A549 (cell line): Measurements from ENCODE around the gene TRIM65. TPM values are rescaled to one million over a fixed set of nuclear protein-coding genes. Genes with fewer than 3 reads are reported as not detected.

Source experiments
- BHLHE40 ChIP-seq: IDR thresholded peaks from 2 replicates; pipeline ENCODE4 v1.6.1; 2012; ENCODE audit warnings: low read depth, low read length, inconsistent platforms
- CBX2 ChIP-seq: fragments of 200-600 bp; sonication (generic); IDR thresholded peaks from 2 replicates; pipeline ENCODE4 v1.6.1; 2016; ENCODE audit warnings: low read depth, mild to moderate bottlenecking, borderline replicate concordance
- CBX8 ChIP-seq: fragments of 200-600 bp; sonication (generic); IDR thresholded peaks from 2 replicates; pipeline ENCODE4 v1.6.1; 2016
- CEBPB ChIP-seq, 2 experiments: fragments of >200 bp in 1 of 2; sonication (Bioruptor Twin) in 1 of 2; formaldehyde crosslinking in 1 of 2; IDR thresholded peaks; 2 replicates each; pipeline ENCODE4 v1.6.1; 2012 to 2016
- CHD2 ChIP-seq: fragments of 150-350 bp; IDR thresholded peaks from 2 replicates; pipeline ENCODE4 v1.6.1; 2014; ENCODE audit warnings: low read length; ENCODE audit not compliant: partially characterized antibody
- CHD4 ChIP-seq: fragments of 200-600 bp; sonication (generic); IDR thresholded peaks from 2 replicates; pipeline ENCODE4 v1.6.1; 2016; ENCODE audit warnings: antibody characterized with exemption, mild to moderate bottlenecking, borderline replicate concordance
- EHF ChIP-seq: fragments of 250-450 bp; sonication (Bioruptor Pico); IDR thresholded peaks from 2 replicates; pipeline ENCODE4 v1.5.0; 2020; ENCODE audit warnings: mild to moderate bottlenecking
- EP300 ChIP-seq, 2 experiments: fragments of >200 bp; sonication (Bioruptor Twin); formaldehyde crosslinking; IDR thresholded peaks; 2 replicates in 1 of 2; 3 replicates in 1 of 2; pipeline ENCODE4 v1.6.1; 2016 to 2017
- ESRRA ChIP-seq: fragments of 150-350 bp; IDR thresholded peaks from 2 replicates; pipeline ENCODE4 v1.6.1; 2014; ENCODE audit warnings: mild to moderate bottlenecking, low read length, borderline replicate concordance
- FOSB ChIP-seq: fragments of 250-450 bp; sonication (Bioruptor Pico); IDR thresholded peaks from 2 replicates; pipeline ENCODE4 v1.5.0; 2020; ENCODE audit warnings: mild to moderate bottlenecking, moderate library complexity
- FOSL2 ChIP-seq, 2 experiments: fragments of 450-650 bp in 1 of 2; fragments of >200 bp in 1 of 2; sonication (Bioruptor Twin) in 1 of 2; formaldehyde crosslinking; IDR thresholded peaks; 2 replicates each; pipeline versions ENCODE4 v1.5.0 to v1.6.1; 2016 to 2020; ENCODE audit warnings: mild to moderate bottlenecking in 1 of 2, moderate library complexity in 1 of 2
- FOXS1 ChIP-seq: fragments of 250-450 bp; sonication (Bioruptor Pico); IDR thresholded peaks from 2 replicates; pipeline ENCODE4 v1.5.0; 2020; ENCODE audit warnings: mild to moderate bottlenecking, moderate library complexity
- HDAC2 ChIP-seq: fragments of 200-600 bp; sonication (generic); IDR thresholded peaks from 2 replicates; pipeline ENCODE4 v1.6.1; 2016
- HOXA7 ChIP-seq: fragments of 250-450 bp; sonication (Bioruptor Pico); IDR thresholded peaks from 2 replicates; pipeline ENCODE4 v1.5.0; 2020; ENCODE audit warnings: mild to moderate bottlenecking, moderate library complexity
- HOXB13 ChIP-seq: fragments of 250-450 bp; sonication (Bioruptor Pico); IDR thresholded peaks from 2 replicates; pipeline ENCODE4 v1.5.0; 2020; ENCODE audit warnings: low read depth, mild to moderate bottlenecking, moderate library complexity
- HOXB5 ChIP-seq: fragments of 250-450 bp; sonication (Bioruptor Pico); IDR thresholded peaks from 2 replicates; pipeline ENCODE4 v1.5.0; 2020; ENCODE audit warnings: mild to moderate bottlenecking, moderate library complexity
- JUN ChIP-seq, 2 experiments: fragments of >200 bp; sonication (Bioruptor Twin); formaldehyde crosslinking; IDR thresholded peaks; 2 replicates in 1 of 2; 3 replicates in 1 of 2; pipeline ENCODE4 v1.6.1; 2016 to 2017
- JUNB ChIP-seq: fragments of >200 bp; sonication (Bioruptor Twin); formaldehyde crosslinking; IDR thresholded peaks from 2 replicates; pipeline ENCODE4 v1.6.1; 2016
- KDM5A ChIP-seq: fragments of 200-600 bp; sonication (generic); IDR thresholded peaks from 2 replicates; pipeline ENCODE4 v1.6.1; 2016; ENCODE audit warnings: antibody characterized with exemption, mild to moderate bottlenecking
- NFE2L2 ChIP-seq: fragments of 150-350 bp; conservative IDR thresholded peaks from 2 replicates; pipeline ENCODE4 v1.6.1; 2014; ENCODE audit warnings: low read length
- NR3C1 ChIP-seq: fragments of >200 bp; sonication (Bioruptor Twin); formaldehyde crosslinking; IDR thresholded peaks from 3 replicates; pipeline ENCODE4 v1.6.1; 2017
- POLR2A ChIP-seq: IDR thresholded peaks from 2 replicates; pipeline ENCODE4 v1.6.1; 2012; ENCODE audit warnings: mild to moderate bottlenecking, low read length
- RCOR1 ChIP-seq: fragments of 150-350 bp; IDR thresholded peaks from 2 replicates; pipeline ENCODE4 v1.6.1; 2014; ENCODE audit warnings: antibody characterized with exemption, low read length, low read depth
- RNF2 ChIP-seq: fragments of 200-600 bp; sonication (generic); IDR thresholded peaks from 2 replicates; pipeline ENCODE4 v1.6.1; 2016; ENCODE audit warnings: low read depth, mild to moderate bottlenecking, antibody characterized with exemption, moderate library complexity, borderline replicate concordance
- SMC3 ChIP-seq: fragments of >200 bp; sonication (Bioruptor Twin); formaldehyde crosslinking; IDR thresholded peaks from 3 replicates; pipeline ENCODE4 v1.6.1; 2018; ENCODE audit warnings: inconsistent platforms
- TP53 ChIP-seq: fragments of 250-450 bp; sonication (Bioruptor Pico); IDR thresholded peaks from 2 replicates; pipeline ENCODE4 v1.5.0; 2021; ENCODE audit warnings: mild to moderate bottlenecking, moderate library complexity
- ZC3H11A ChIP-seq: fragments of 450-650 bp; IDR thresholded peaks from 2 replicates; pipeline ENCODE4 v1.6.1; 2014; ENCODE audit warnings: antibody characterized with exemption, mild to moderate bottlenecking
- ZNF302 ChIP-seq: fragments of 250-450 bp; sonication (Bioruptor Pico); IDR thresholded peaks from 2 replicates; pipeline ENCODE4 v1.9.0; 2021; ENCODE audit warnings: inconsistent platforms, mild to moderate bottlenecking, moderate library complexity
- ZSCAN20 ChIP-seq: fragments of 250-450 bp; sonication (Bioruptor Pico); IDR thresholded peaks from 2 replicates; pipeline ENCODE4 v1.8.0; 2022; ENCODE audit warnings: mild to moderate bottlenecking, moderate library complexity
- polyA plus RNA-seq, 4 experiments: library from polyadenylated mRNA; depleted of rRNA in 3 of 4; stranded (reverse); fragments of >200 nt; fragmentation: RNase III in 1 of 4; extraction: RNeasy Plus Mini Kit Qiagen cat#74134 plus additional on column Dnase treatment in 1 of 4; gene quantifications; 2 replicates in 3 of 4; 3 replicates in 1 of 4; pipeline ENCODE4 v1.2.3, GENCODE V29; 2011 to 2017
- TF ChIP-seq, protein P1 (sequence below): fragments of 150-350 bp; IDR thresholded peaks from 2 replicates; pipeline ENCODE4 v1.6.1; 2014; ENCODE audit warnings: low read depth, mild to moderate bottlenecking, low read length
- TF ChIP-seq, protein P2 (sequence below): fragments of 200-600 bp; sonication (generic); IDR thresholded peaks from 2 replicates; pipeline ENCODE4 v1.6.1; 2016; ENCODE audit warnings: antibody characterized with exemption, mild to moderate bottlenecking, moderate library complexity
- TF ChIP-seq, protein P3 (sequence below): IDR thresholded peaks from 2 replicates; pipeline ENCODE4 v1.6.1; 2012
- TF ChIP-seq, protein P4 (sequence below): fragments of >200 bp; sonication (Bioruptor Twin); formaldehyde crosslinking; IDR thresholded peaks from 3 replicates; pipeline ENCODE4 v1.6.1; 2016
- TF ChIP-seq, protein P5 (sequence below): IDR thresholded peaks from 2 replicates; pipeline ENCODE4 v1.6.1; 2012; ENCODE audit warnings: low read depth, borderline replicate concordance
- TF ChIP-seq, protein P6 (sequence below): fragments of 450-650 bp; IDR thresholded peaks from 2 replicates; pipeline ENCODE4 v1.6.1; 2014; ENCODE audit warnings: antibody characterized with exemption
- TF ChIP-seq, protein P7 (sequence below): IDR thresholded peaks from 2 replicates; pipeline ENCODE4 v1.6.1; 2012

Gene TRIM65
- polyA plus RNA-seq, 2 of the 4 experiments (the other 2 are of a cell fraction) = 13.5 to 30.2 TPM

DNA sequence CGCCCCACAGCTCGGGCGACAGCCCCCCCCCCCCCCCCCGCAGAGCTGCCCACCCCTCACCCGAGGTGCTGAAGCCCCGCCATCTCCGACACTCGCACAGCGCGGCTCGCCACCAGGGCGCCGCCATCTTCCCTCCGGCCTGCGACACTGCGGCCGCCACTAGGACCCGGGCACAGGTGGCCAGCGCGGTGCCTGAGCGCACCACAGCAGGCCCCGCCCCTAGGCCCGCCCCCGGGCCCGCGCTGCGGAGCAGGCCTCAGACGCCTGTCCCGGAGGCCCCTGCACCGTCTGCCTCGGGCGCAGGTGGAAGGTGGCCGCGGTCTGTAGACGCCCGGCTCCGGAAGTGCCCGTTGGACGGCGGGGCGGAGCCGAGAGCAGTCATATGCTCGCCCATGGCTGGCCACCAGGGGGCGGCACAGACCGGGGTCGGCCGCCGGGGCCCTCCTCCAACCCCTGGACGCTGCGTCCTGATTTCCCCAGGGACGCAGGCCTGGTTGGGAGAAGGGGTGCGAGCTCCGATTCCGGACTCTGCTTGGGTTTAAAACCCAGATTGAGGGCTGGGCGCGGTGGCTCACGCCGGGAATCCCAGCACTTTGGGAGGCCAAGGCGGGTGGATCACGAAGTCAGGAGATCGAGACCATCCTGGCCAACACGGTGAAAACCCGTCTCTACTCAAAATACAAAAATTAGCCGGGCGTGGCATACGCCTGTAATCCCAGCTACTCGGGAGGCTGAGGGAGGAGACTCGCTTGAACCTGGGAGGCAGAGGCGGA, 8.2 kb upstream of the TRIM65 start, which contains the start of gene MRPL38 (continued):
- TF ChIP-seq, protein P1, sequence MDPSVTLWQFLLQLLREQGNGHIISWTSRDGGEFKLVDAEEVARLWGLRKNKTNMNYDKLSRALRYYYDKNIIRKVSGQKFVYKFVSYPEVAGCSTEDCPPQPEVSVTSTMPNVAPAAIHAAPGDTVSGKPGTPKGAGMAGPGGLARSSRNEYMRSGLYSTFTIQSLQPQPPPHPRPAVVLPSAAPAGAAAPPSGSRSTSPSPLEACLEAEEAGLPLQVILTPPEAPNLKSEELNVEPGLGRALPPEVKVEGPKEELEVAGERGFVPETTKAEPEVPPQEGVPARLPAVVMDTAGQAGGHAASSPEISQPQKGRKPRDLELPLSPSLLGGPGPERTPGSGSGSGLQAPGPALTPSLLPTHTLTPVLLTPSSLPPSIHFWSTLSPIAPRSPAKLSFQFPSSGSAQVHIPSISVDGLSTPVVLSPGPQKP = peak; percentile 57; the same call in 1 of the 2 replicates
- 0 out of 2 replicates have a peak, but pooled peaks have one; percentile 67 for TF ChIP-seq RCOR1
- TF ChIP-seq EP300 (IDR thresholded peaks at IDR 0.05) = no peak
- TF ChIP-seq ESRRA = peak; percentile 81
- no peak for TF ChIP-seq ZSCAN20 (CRISPR knock-in tag)
- TF ChIP-seq POLR2A = peak; percentile 92
- no peak for TF ChIP-seq ZNF302 (CRISPR knock-in tag)
- TF ChIP-seq, protein P2, sequence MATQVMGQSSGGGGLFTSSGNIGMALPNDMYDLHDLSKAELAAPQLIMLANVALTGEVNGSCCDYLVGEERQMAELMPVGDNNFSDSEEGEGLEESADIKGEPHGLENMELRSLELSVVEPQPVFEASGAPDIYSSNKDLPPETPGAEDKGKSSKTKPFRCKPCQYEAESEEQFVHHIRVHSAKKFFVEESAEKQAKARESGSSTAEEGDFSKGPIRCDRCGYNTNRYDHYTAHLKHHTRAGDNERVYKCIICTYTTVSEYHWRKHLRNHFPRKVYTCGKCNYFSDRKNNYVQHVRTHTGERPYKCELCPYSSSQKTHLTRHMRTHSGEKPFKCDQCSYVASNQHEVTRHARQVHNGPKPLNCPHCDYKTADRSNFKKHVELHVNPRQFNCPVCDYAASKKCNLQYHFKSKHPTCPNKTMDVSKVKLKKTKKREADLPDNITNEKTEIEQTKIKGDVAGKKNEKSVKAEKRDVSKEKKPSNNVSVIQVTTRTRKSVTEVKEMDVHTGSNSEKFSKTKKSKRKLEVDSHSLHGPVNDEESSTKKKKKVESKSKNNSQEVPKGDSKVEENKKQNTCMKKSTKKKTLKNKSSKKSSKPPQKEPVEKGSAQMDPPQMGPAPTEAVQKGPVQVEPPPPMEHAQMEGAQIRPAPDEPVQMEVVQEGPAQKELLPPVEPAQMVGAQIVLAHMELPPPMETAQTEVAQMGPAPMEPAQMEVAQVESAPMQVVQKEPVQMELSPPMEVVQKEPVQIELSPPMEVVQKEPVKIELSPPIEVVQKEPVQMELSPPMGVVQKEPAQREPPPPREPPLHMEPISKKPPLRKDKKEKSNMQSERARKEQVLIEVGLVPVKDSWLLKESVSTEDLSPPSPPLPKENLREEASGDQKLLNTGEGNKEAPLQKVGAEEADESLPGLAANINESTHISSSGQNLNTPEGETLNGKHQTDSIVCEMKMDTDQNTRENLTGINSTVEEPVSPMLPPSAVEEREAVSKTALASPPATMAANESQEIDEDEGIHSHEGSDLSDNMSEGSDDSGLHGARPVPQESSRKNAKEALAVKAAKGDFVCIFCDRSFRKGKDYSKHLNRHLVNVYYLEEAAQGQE = no peak
- TF ChIP-seq, protein P3, sequence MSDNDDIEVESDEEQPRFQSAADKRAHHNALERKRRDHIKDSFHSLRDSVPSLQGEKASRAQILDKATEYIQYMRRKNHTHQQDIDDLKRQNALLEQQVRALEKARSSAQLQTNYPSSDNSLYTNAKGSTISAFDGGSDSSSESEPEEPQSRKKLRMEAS = peak; percentile 96
- TF ChIP-seq, protein P4, sequence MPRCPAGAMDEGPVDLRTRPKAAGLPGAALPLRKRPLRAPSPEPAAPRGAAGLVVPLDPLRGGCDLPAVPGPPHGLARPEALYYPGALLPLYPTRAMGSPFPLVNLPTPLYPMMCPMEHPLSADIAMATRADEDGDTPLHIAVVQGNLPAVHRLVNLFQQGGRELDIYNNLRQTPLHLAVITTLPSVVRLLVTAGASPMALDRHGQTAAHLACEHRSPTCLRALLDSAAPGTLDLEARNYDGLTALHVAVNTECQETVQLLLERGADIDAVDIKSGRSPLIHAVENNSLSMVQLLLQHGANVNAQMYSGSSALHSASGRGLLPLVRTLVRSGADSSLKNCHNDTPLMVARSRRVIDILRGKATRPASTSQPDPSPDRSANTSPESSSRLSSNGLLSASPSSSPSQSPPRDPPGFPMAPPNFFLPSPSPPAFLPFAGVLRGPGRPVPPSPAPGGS = no peak
- no peak for TF ChIP-seq FOXS1 (CRISPR knock-in tag)
- no peak for TF ChIP-seq EHF (CRISPR knock-in tag)
- TF ChIP-seq FOSL2 (IDR thresholded peaks at IDR 0.05) = no peak
- TF ChIP-seq FOSL2 (CRISPR knock-in tag; IDR thresholded peaks at IDR 0.05) = peak; percentile 61
- TF ChIP-seq, protein P5, sequence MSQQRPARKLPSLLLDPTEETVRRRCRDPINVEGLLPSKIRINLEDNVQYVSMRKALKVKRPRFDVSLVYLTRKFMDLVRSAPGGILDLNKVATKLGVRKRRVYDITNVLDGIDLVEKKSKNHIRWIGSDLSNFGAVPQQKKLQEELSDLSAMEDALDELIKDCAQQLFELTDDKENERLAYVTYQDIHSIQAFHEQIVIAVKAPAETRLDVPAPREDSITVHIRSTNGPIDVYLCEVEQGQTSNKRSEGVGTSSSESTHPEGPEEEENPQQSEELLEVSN = peak; percentile 63; the same call in 1 of the 2 replicates
- TF ChIP-seq NFE2L2 = no peak
- no peak for TF ChIP-seq HOXA7 (CRISPR knock-in tag)
- TF ChIP-seq TP53 = no peak
- TF ChIP-seq CEBPB (IDR thresholded peaks at IDR 0.05) = peak in 1 of 2 experiments; percentile 30; a peak in 1 of 4 replicates
- no peak for TF ChIP-seq HOXB13
- TF ChIP-seq, protein P6, sequence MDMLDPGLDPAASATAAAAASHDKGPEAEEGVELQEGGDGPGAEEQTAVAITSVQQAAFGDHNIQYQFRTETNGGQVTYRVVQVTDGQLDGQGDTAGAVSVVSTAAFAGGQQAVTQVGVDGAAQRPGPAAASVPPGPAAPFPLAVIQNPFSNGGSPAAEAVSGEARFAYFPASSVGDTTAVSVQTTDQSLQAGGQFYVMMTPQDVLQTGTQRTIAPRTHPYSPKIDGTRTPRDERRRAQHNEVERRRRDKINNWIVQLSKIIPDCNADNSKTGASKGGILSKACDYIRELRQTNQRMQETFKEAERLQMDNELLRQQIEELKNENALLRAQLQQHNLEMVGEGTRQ = peak; percentile 34; the same call in 1 of the 2 replicates
- TF ChIP-seq, protein P7, sequence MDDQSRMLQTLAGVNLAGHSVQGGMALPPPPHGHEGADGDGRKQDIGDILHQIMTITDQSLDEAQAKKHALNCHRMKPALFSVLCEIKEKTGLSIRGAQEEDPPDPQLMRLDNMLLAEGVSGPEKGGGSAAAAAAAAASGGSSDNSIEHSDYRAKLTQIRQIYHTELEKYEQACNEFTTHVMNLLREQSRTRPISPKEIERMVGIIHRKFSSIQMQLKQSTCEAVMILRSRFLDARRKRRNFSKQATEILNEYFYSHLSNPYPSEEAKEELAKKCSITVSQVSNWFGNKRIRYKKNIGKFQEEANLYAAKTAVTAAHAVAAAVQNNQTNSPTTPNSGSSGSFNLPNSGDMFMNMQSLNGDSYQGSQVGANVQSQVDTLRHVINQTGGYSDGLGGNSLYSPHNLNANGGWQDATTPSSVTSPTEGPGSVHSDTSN = peak; percentile 34; the same call in 1 of the 2 replicates
- TF ChIP-seq CHD4 = peak; percentile 63; the same call in 1 of the 2 replicates
- TF ChIP-seq ZC3H11A = no peak
- TF ChIP-seq HOXB5 (CRISPR knock-in tag) = no peak
- TF ChIP-seq BHLHE40 = no peak
- TF ChIP-seq CBX8 = no peak
- TF ChIP-seq JUNB = no peak
- no peak for TF ChIP-seq RNF2
- TF ChIP-seq CHD2 = no peak
- TF ChIP-seq HDAC2 = no peak
- 0 out of 2 replicates have a peak, but pooled peaks have one; percentile 66 for TF ChIP-seq FOSB (CRISPR knock-in tag)
- TF ChIP-seq JUN (IDR thresholded peaks at IDR 0.05) = peak; percentile 63 to 98
- TF ChIP-seq SMC3 = peak; percentile 94
- TF ChIP-seq CBX2 = no peak
- no peak for TF ChIP-seq NR3C1
- TF ChIP-seq KDM5A = peak; percentile 63
